Inferior parietal cortex (tissue), 1 donor: ENCODE measurements around the gene CSTPP1.
A peak's percentile ranks its signal among the peaks of the same experiment; 100 is the strongest.
"Not testable (repeated sequence)": the region's sequence is repeated elsewhere in the genome, so short reads cannot be mapped to it uniquely, and the experiment has no call there.

Experiments used
- DNase-seq: peaks from one replicate; pipeline ENCODE4 v3.0.0-alpha.2; 2016; ENCODE audit errors: extremely low spot score

Gene CSTPP1

GRCh38 chr11:46953093-46953492, 16.5 kb downstream of the CSTPP1 start:
- no peak for DNase-seq

- DNase-seq, result no peak
Observed at GRCh38 chr11:46958777-46959176, 22.2 kb downstream of the CSTPP1 start.

GRCh38 chr11:46961041-46961440, 24.5 kb downstream of the CSTPP1 start:
- DNase-seq, result no peak

- DNase-seq, result not testable (repeated sequence)
Observed at GRCh38 chr11:46961886-46962285, 25.3 kb downstream of the CSTPP1 start.

- no peak for DNase-seq
Observed at GRCh38 chr11:46963844-46964243, 27.3 kb downstream of the CSTPP1 start.

GRCh38 chr11:46966773-46967172, 30.2 kb downstream of the CSTPP1 start:
- DNase-seq, result no peak

- no peak for DNase-seq
Observed at GRCh38 chr11:46967962-46968361, 31.4 kb downstream of the CSTPP1 start.

- DNase-seq, result peak; percentile 54
Observed at GRCh38 chr11:46969379-46969778, 32.8 kb downstream of the CSTPP1 start.

GRCh38 chr11:46970913-46971625, 34.5 kb downstream of the CSTPP1 start:
- no peak for DNase-seq

GRCh38 chr11:46972343-46972742, 35.8 kb downstream of the CSTPP1 start:
- DNase-seq, result no peak

- DNase-seq, result no peak
Observed at GRCh38 chr11:46972821-46973220, 36.3 kb downstream of the CSTPP1 start.

- DNase-seq, result no peak
Observed at GRCh38 chr11:46976182-46976854, 39.8 kb downstream of the CSTPP1 start.

- DNase-seq, result peak; percentile 66
Observed at GRCh38 chr11:46977038-46977813, 40.7 kb downstream of the CSTPP1 start.

GRCh38 chr11:46978005-46978491, 41.5 kb downstream of the CSTPP1 start:
- DNase-seq, result no peak

- DNase-seq, result no peak
Observed at GRCh38 chr11:46979358-46979757, 42.8 kb downstream of the CSTPP1 start.

- no peak for DNase-seq
Observed at GRCh38 chr11:46981436-46981835, 44.9 kb downstream of the CSTPP1 start.

GRCh38 chr11:46982797-46983452, 46.4 kb downstream of the CSTPP1 start:
- no peak for DNase-seq

GRCh38 chr11:46983598-46983997, 47.0 kb downstream of the CSTPP1 start:
- DNase-seq, result no peak

- no peak for DNase-seq
Observed at GRCh38 chr11:46984548-46984947, 48.0 kb downstream of the CSTPP1 start.

- DNase-seq, result no peak
Observed at GRCh38 chr11:46984987-46985386, 48.4 kb downstream of the CSTPP1 start.

- no peak for DNase-seq
Observed at GRCh38 chr11:46987183-46987582, 50.6 kb downstream of the CSTPP1 start.
